Anterior cingulate cortex (tissue), 58 donors: ENCODE results near the gene AATK.

ENCODE experiments used
- DNase-seq, 58 donors: peaks; one replicate each; lab custom pipeline; 2025; lab: John Stamatoyannopoulos, UW

The AATK gene

GRCh38 chr17:81183807-81184206 is 17.8 kb upstream of the AATK start:
- DNase-seq = no peak

GRCh38 chr17:81183316-81183715 is 17.3 kb upstream of the AATK start:
- DNase-seq = no peak

GRCh38 chr17:81182596-81182995 is 16.6 kb upstream of the AATK start:
- DNase-seq = no peak

- DNase-seq = no peak
Observed at GRCh38 chr17:81181811-81182185, 15.8 kb upstream of the AATK start.

- DNase-seq = no peak
Observed at GRCh38 chr17:81180836-81181810, 15.1 kb upstream of the AATK start.

- DNase-seq = no peak
Observed at GRCh38 chr17:81179861-81180260, 13.8 kb upstream of the AATK start.

GRCh38 chr17:81179220-81179619 is 13.2 kb upstream of the AATK start:
- no peak for DNase-seq

GRCh38 chr17:81178136-81179091 is 12.4 kb upstream of the AATK start:
- DNase-seq = no peak

- DNase-seq = no peak
Observed at GRCh38 chr17:81176666-81177065, 10.6 kb upstream of the AATK start.

GRCh38 chr17:81173762-81174155 is 7.7 kb upstream of the AATK start:
- no peak for DNase-seq

GRCh38 chr17:81173052-81173761 is 7.2 kb upstream of the AATK start:
- no peak for DNase-seq

GRCh38 chr17:81171941-81172340 is 5.9 kb upstream of the AATK start:
- no peak for DNase-seq

GRCh38 chr17:81170727-81171494 is 4.9 kb upstream of the AATK start:
- no peak for DNase-seq

GRCh38 chr17:81169870-81170309 is 3.9 kb upstream of the AATK start:
- no peak for DNase-seq

GRCh38 chr17:81167638-81168037 is 1.6 kb upstream of the AATK start:
- DNase-seq = no peak

- DNase-seq = no peak
Observed at GRCh38 chr17:81167194-81167524, 1.1 kb upstream of the AATK start.

GRCh38 chr17:81165246-81166032 is 582 bp downstream of the AATK start, which contains the start of gene PVALEF:
PVALEF (plus strand) TSS chr17:81165507; CDS start chr17:81181227, 15,720 bp downstream.
- peak in 32 of 58 donors; percentile 33 to 78 (median 60) for DNase-seq

GRCh38 chr17:81164371-81165245 is 1.4 kb downstream of the AATK start:
- peak in 51 of 58 donors; percentile 10 to 81 (median 59) for DNase-seq
